NB4 (cell line): ENCODE results near the gene GDPD5.

Experiments
- DNase-seq: peaks from one replicate; pipeline ENCODE4 v3.0.0; 2010; ENCODE audit warnings: low read depth
- H3K4me3 ChIP-seq: one replicate; pipeline ENCODE4 v1.5.1; 2011; ENCODE audit warnings: mild to moderate bottlenecking, low read depth, low read length, moderate library complexity
- MYC ChIP-seq: IDR thresholded peaks from 2 replicates; pipeline ENCODE4 v1.6.1; 2011; ENCODE audit warnings: low read depth, low read length
- POLR2A ChIP-seq: IDR thresholded peaks from 2 replicates; pipeline ENCODE4 v1.6.1; 2011; ENCODE audit warnings: mild to moderate bottlenecking; ENCODE audit not compliant: insufficient read length; ENCODE audit errors: extremely low read depth
- TF ChIP-seq, protein P1 (sequence below): IDR thresholded peaks from one replicate; pipeline ENCODE4 v1.5.1; 2012; ENCODE audit warnings: low read depth, low read length
- TF ChIP-seq, protein P2 (sequence below): IDR thresholded peaks from 2 replicates; pipeline ENCODE4 v1.6.1; 2011; ENCODE audit warnings: low read depth, low read length

The GDPD5 gene

DNA sequence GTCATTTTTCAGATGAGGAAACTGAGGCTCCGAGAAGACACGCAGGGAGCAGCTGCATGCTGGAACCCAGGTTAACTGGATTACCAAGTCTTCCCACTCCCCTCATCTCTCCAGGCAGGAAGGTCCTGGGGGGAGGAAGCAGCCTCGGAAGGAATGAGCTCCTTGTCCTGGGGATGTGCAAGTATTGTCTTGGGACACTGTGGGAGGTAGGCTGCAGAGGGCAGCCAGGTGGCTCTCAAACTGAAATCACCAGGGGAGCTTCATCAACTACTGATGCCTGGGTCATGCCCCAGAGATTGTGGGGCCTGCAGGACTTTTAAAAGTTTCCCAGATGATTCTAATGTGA is 7.6 kb downstream of the GDPD5 start:
- TF ChIP-seq MYC (no peak), POLR2A (no peak)
- TF ChIP-seq, protein P1, sequence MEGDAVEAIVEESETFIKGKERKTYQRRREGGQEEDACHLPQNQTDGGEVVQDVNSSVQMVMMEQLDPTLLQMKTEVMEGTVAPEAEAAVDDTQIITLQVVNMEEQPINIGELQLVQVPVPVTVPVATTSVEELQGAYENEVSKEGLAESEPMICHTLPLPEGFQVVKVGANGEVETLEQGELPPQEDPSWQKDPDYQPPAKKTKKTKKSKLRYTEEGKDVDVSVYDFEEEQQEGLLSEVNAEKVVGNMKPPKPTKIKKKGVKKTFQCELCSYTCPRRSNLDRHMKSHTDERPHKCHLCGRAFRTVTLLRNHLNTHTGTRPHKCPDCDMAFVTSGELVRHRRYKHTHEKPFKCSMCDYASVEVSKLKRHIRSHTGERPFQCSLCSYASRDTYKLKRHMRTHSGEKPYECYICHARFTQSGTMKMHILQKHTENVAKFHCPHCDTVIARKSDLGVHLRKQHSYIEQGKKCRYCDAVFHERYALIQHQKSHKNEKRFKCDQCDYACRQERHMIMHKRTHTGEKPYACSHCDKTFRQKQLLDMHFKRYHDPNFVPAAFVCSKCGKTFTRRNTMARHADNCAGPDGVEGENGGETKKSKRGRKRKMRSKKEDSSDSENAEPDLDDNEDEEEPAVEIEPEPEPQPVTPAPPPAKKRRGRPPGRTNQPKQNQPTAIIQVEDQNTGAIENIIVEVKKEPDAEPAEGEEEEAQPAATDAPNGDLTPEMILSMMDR = no peak
- TF ChIP-seq, protein P2, sequence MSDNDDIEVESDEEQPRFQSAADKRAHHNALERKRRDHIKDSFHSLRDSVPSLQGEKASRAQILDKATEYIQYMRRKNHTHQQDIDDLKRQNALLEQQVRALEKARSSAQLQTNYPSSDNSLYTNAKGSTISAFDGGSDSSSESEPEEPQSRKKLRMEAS = no peak
- H3K4me3 ChIP-seq = no peak overlapping the region
- DNase-seq = no peak

DNA sequence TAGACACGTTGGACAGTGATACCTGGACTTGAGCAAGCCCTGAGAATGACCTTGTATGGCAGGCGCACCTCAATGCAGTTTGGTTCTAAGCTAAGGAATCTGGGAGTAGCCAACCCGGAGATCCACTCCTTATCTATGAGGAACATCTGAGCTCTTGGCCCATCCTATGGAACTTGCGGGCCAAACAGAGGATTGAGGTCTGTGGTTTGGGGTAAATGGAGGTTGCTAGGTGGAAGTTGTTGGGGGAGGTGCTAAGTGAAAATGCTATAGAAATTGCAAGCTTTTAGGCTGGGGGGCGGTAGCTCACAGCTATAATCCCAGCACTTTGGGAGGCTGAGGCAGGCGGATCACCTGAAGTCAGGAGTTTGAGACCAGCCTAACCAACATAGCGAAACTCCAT is 8.9 kb downstream of the GDPD5 start:
- TF ChIP-seq POLR2A = no peak
- TF ChIP-seq, protein P2 = no peak
- TF ChIP-seq MYC = no peak
- TF ChIP-seq, protein P1 = no peak
- no peak overlapping the region for H3K4me3 ChIP-seq
- peak; percentile 53 for DNase-seq

DNA sequence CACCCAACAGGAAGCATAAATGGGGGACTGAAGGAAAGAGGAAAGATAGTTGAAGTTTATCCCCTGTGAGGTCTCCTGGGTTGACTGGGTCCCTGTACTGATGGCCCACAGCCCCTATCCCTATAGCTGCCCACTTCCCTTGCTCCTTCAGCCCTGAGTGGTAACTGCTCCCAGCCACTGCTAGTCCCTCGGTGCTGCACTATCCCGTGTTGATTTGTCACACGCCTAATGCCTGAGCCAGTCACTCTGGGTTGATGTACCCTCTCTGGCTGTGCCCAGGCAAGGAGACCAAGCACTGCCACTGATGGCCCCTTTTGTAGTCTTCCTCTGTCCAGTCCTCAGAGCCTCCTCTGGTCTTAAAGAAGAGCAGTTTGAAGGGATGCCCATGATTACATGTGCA is 9.6 kb downstream of the GDPD5 start:
- H3K4me3 ChIP-seq = no peak overlapping the region
- DNase-seq = no peak
- TF ChIP-seq, protein P2 = no peak
- TF ChIP-seq POLR2A = no peak
- TF ChIP-seq, protein P1 = no peak
- TF ChIP-seq MYC = no peak

DNA sequence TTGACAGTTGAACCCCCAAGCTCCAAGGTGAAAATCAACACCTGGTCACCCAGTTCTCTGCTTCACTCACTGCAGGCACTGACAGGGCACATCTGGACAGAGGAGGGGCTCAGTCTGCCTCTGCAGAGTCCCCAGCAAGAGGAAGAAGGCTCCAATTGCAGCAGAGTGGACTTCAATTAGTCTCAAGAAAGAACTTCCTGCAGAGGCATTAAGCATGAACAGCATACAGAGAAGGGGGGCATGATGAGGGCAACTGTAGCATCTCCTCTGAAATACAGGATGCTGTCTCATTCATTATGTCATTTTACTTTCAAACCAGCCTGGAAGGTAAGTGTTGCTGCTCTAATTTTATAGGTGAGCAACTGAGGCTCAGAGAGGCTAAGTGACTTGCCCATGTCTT is 11.1 kb downstream of the GDPD5 start:
- TF ChIP-seq MYC = no peak
- no peak for TF ChIP-seq POLR2A
- TF ChIP-seq, protein P2 = no peak
- TF ChIP-seq, protein P1 = no peak
- DNase-seq = no peak
- no peak overlapping the region for H3K4me3 ChIP-seq

DNA sequence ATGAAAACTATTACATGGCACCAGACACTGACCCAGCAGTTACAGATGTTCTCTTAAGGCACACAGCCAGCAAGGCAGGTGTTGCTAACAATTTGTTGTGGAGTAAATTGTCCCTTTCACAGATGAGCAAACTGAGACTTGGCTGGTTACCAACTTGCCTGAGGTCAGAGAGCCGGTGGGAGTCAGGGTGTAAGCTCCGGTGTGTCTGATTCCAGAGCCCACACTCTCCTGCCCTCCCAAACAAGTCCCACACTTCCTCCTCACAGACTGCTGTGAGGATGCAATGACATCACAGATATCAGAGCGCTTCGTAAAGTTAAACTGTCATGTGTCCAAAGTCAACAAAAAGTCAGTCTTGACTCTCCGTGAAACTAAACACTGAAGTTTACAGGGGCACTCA is 12.5 kb downstream of the GDPD5 start:
- TF ChIP-seq, protein P2 = no peak
- no peak for TF ChIP-seq POLR2A
- TF ChIP-seq MYC = no peak
- DNase-seq = no peak
- no peak overlapping the region for H3K4me3 ChIP-seq

DNA sequence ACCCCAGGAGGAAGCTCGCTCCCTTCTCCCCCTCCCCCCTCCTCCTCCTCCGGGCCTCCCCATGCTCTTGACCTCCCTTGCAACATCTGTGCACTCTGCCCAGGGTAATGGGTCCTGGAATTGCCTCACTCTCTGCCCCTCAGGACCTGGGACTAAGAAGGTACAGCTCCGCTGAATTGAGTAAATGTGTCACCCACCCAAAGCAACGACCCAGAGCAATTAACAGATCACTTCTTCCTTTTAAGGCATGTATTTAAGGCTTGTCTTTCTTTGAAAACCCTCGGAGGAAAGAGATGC is 15.1 kb downstream of the GDPD5 start:
- H3K4me3 ChIP-seq = no peak overlapping the region
- TF ChIP-seq, protein P2 = no peak
- TF ChIP-seq, protein P1 = no peak
- TF ChIP-seq POLR2A = no peak
- no peak for TF ChIP-seq MYC
- DNase-seq = peak; percentile 36
